H1 (cell line): ENCODE data around the gene RBM10. TPM values are rescaled to one million over a fixed set of nuclear protein-coding genes. Genes with fewer than 3 reads are reported as not detected.
A peak's percentile ranks its signal among the peaks of the same experiment; 100 is the strongest.

Experiments
- CTCF ChIA-PET: fragments of 300-600 bp; sonication (Branson Sonifier 250); formaldehyde crosslinking; loops from one replicate; lab custom pipeline; 2021; ENCODE audit not compliant: partially characterized antibody; lab: Charles Lee
- POLR2A ChIA-PET: fragments of 300-600 bp; sonication (Branson Sonifier 250); formaldehyde crosslinking; loops from one replicate; lab custom pipeline; 2021; ENCODE audit warnings: inconsistent platforms; ENCODE audit not compliant: partially characterized antibody; lab: Charles Lee
- DNase-seq, 2 experiments: peaks; one replicate each; pipeline versions ENCODE4 v3.0.0 to v3.0.0-alpha.2; 2010 to 2022; ENCODE audit warnings: low spot score in 2 of 2, low read depth in 1 of 2, mixed read lengths in 1 of 2
- FAIRE-seq: peaks from 2 replicates; lab custom pipeline; 2011; peaks lifted over from hg19 to GRCh38; lab: Jason Lieb, UNC
- H2AFZ ChIP-seq: 2 replicates; pipeline ENCODE4 v1.8.1; 2012; ENCODE audit warnings: low read length, inconsistent platforms
- H2AK5ac ChIP-seq: 2 replicates; pipeline ENCODE4 v1.6.1; 2013; ENCODE audit warnings: low read depth, low read length
- H2BK120ac ChIP-seq: replicated peaks from 2 replicates; pipeline ENCODE3; 2013; ENCODE audit warnings: low read depth, low read length, inconsistent platforms
- H2BK12ac ChIP-seq: 2 replicates; pipeline ENCODE4 v1.6.1; 2013; ENCODE audit warnings: low read depth, low read length
- H2BK15ac ChIP-seq: 2 replicates; pipeline ENCODE4 v1.6.1; 2013; ENCODE audit warnings: low read length
- H2BK20ac ChIP-seq: 2 replicates; pipeline ENCODE4 v1.6.1; 2013; ENCODE audit warnings: low read length
- H2BK5ac ChIP-seq: 2 replicates; pipeline ENCODE4 v1.6.1; 2013; ENCODE audit warnings: low read depth, low read length
- H3K14ac ChIP-seq: 2 replicates; pipeline ENCODE4 v1.6.1; 2013; ENCODE audit warnings: inconsistent platforms; ENCODE audit not compliant: insufficient read length
- H3K18ac ChIP-seq: 2 replicates; pipeline ENCODE4 v1.6.1; 2013; ENCODE audit warnings: low read length; ENCODE audit errors: extremely low read depth
- H3K23ac ChIP-seq: 2 replicates; pipeline ENCODE4 v1.6.1; 2013; ENCODE audit warnings: inconsistent platforms; ENCODE audit not compliant: insufficient read length
- H3K23me2 ChIP-seq: 2 replicates; pipeline ENCODE4 v1.6.1; 2013; ENCODE audit warnings: low read depth, low read length
- H3K27ac ChIP-seq: 2 replicates; pipeline ENCODE4 v1.6.1; 2011; ENCODE audit warnings: low read depth, low read length, inconsistent platforms
- H3K27me3 ChIP-seq, 4 experiments: replicated peaks in 1 of 4; 1 replicate in 1 of 4; 2 replicates in 3 of 4; pipeline versions ENCODE4 v1.6.1 to v1.8.1; 2011 to 2013; ENCODE audit warnings: low read length in 3 of 4, mild to moderate bottlenecking in 3 of 4, inconsistent platforms in 2 of 4, mixed read lengths in 2 of 4, moderate library complexity in 1 of 4; ENCODE audit not compliant: control insufficient read depth in 3 of 4, insufficient read depth in 3 of 4; ENCODE audit errors: extremely low read depth in 1 of 4
- H3K36me3 ChIP-seq, 4 experiments: 2 replicates each; pipeline versions ENCODE4 v1.6.1 to v1.8.1; 2011 to 2013; ENCODE audit warnings: mild to moderate bottlenecking in 4 of 4, low read length in 3 of 4, moderate library complexity in 2 of 4, control low read depth in 1 of 4, inconsistent platforms in 1 of 4; ENCODE audit not compliant: insufficient read depth in 4 of 4, control insufficient read depth in 2 of 4
- H3K4ac ChIP-seq: replicated peaks from 2 replicates; pipeline ENCODE3; 2013; ENCODE audit warnings: low read length, low read depth, mixed read lengths, inconsistent platforms; ENCODE audit not compliant: insufficient read length
- H3K4me1 ChIP-seq, 4 experiments: replicated peaks in 1 of 4; 1 replicate in 1 of 4; 2 replicates in 3 of 4; pipeline versions ENCODE4 v1.6.1 to v1.8.1; 2011 to 2013; ENCODE audit warnings: low read length in 3 of 4, inconsistent platforms in 2 of 4, mixed read lengths in 1 of 4; ENCODE audit not compliant: insufficient read depth in 4 of 4, control insufficient read depth in 3 of 4
- H3K4me2 ChIP-seq, 2 experiments: 2 replicates each; pipeline versions ENCODE4 v1.6.1 to v1.8.1; 2011 to 2013; ENCODE audit warnings: low read depth in 2 of 2, low read length in 2 of 2, control low read depth in 1 of 2, inconsistent platforms in 1 of 2, mild to moderate bottlenecking in 1 of 2; ENCODE audit not compliant: insufficient read depth in 1 of 2
- H3K4me3 ChIP-seq, 4 experiments: fragments of 200-600, 300-600 bp in 1 of 4; sonication (generic), shearing (Covaris generic), sonication (Bioruptor Twin) in 1 of 4; 2 replicates each; pipeline versions ENCODE4 v1.5.1 to v1.8.1; 2011 to 2016; ENCODE audit warnings: low read length in 4 of 4, low read depth in 3 of 4, control low read depth in 2 of 4, inconsistent platforms in 2 of 4, mild to moderate bottlenecking in 2 of 4, mixed read lengths in 1 of 4, moderate library complexity in 1 of 4; ENCODE audit not compliant: insufficient read depth in 2 of 4; ENCODE audit errors: extremely low read depth in 1 of 4
- H3K56ac ChIP-seq: replicated peaks from 2 replicates; pipeline ENCODE3; 2013; ENCODE audit warnings: low read depth, mild to moderate bottlenecking, mixed read lengths, low read length, inconsistent platforms; ENCODE audit not compliant: insufficient read length
- H3K79me1 ChIP-seq: 2 replicates; pipeline ENCODE4 v1.6.1; 2013; ENCODE audit warnings: low read depth, low read length, control low read depth
- H3K79me2 ChIP-seq, 2 experiments: 2 replicates each; pipeline versions ENCODE4 v1.6.1 to v1.8.1; 2012 to 2013; ENCODE audit warnings: low read length in 2 of 2, mild to moderate bottlenecking in 2 of 2, inconsistent platforms in 1 of 2; ENCODE audit not compliant: insufficient read depth in 2 of 2, control insufficient read depth in 1 of 2
- H3K9ac ChIP-seq, 4 experiments: replicated peaks in 1 of 4; 1 replicate in 1 of 4; 2 replicates in 3 of 4; pipeline versions ENCODE4 v1.6.1 to v1.8.1; 2011 to 2013; ENCODE audit warnings: low read depth in 3 of 4, low read length in 3 of 4, control low read depth in 2 of 4, mild to moderate bottlenecking in 2 of 4, moderate library complexity in 2 of 4, inconsistent platforms in 1 of 4; ENCODE audit errors: extremely low read depth in 1 of 4
- H3K9me3 ChIP-seq, 2 experiments: 2 replicates each; pipeline versions ENCODE4 v1.6.1 to v1.8.1; 2012 to 2013; ENCODE audit warnings: mild to moderate bottlenecking in 2 of 2, moderate library complexity in 2 of 2, control low read depth in 1 of 2, inconsistent platforms in 1 of 2, low read depth in 1 of 2, low read length in 1 of 2, mixed read lengths in 1 of 2; ENCODE audit not compliant: insufficient read depth in 2 of 2
- H4K20me1 ChIP-seq, 2 experiments: replicated peaks in 1 of 2; 2 replicates each; pipeline versions ENCODE3 to v1.8.1; 2011 to 2013; ENCODE audit warnings: inconsistent platforms in 2 of 2, low read length in 2 of 2, mild to moderate bottlenecking in 1 of 2; ENCODE audit not compliant: insufficient read depth in 2 of 2, control insufficient read depth in 1 of 2
- H4K5ac ChIP-seq: 2 replicates; pipeline ENCODE4 v1.6.1; 2013; ENCODE audit warnings: low read length, low read depth, mixed read lengths, inconsistent platforms; ENCODE audit not compliant: insufficient read length
- H4K8ac ChIP-seq: 2 replicates; pipeline ENCODE4 v1.8.0; 2013; ENCODE audit warnings: mild to moderate bottlenecking, moderate library complexity, low read length, inconsistent platforms; ENCODE audit not compliant: insufficient read depth; ENCODE audit errors: extremely low read depth
- H4K91ac ChIP-seq: replicated peaks from 2 replicates; pipeline ENCODE3; 2013; ENCODE audit warnings: low read length, mixed read lengths, inconsistent platforms; ENCODE audit not compliant: insufficient read length
- EGR1 ChIP-seq: IDR thresholded peaks from 2 replicates; pipeline ENCODE4 v1.6.1; 2011; ENCODE audit warnings: low read depth, low read length, borderline replicate concordance
- EP300 ChIP-seq, 2 experiments: IDR thresholded peaks; 1 replicate in 1 of 2; 2 replicates in 1 of 2; pipeline ENCODE4 v1.6.1; 2011 to 2012; ENCODE audit warnings: low read depth in 2 of 2, low read length in 2 of 2, mild to moderate bottlenecking in 2 of 2, borderline replicate concordance in 1 of 2, inconsistent platforms in 1 of 2, moderate library complexity in 1 of 2
- GABPA ChIP-seq: IDR thresholded peaks from 2 replicates; pipeline ENCODE4 v1.6.1; 2011; ENCODE audit warnings: mild to moderate bottlenecking, low read length, moderate library complexity, borderline replicate concordance; ENCODE audit not compliant: insufficient read depth
- POLR2A ChIP-seq, 2 experiments: IDR thresholded peaks; 1 replicate in 1 of 2; 2 replicates in 1 of 2; pipeline ENCODE4 v1.6.1; 2011; ENCODE audit warnings: low read depth in 2 of 2, low read length in 2 of 2, mild to moderate bottlenecking in 2 of 2; ENCODE audit errors: control extremely low read depth in 1 of 2
- POLR2AphosphoS5 ChIP-seq: IDR thresholded peaks from 2 replicates; pipeline ENCODE4 v1.6.1; 2011; ENCODE audit warnings: low read depth, low read length
- RFX5 ChIP-seq: IDR thresholded peaks from 2 replicates; pipeline ENCODE4 v1.6.1; 2011; ENCODE audit warnings: low read depth, low read length, improper control_type of control experiment, borderline replicate concordance
- SIN3A ChIP-seq, 2 experiments: IDR thresholded peaks in 1 of 2; conservative IDR thresholded peaks in 1 of 2; 2 replicates each; pipeline ENCODE4 v1.6.1; 2011 to 2012; ENCODE audit warnings: low read length in 2 of 2, improper control_type of control experiment in 1 of 2, low read depth in 1 of 2, mild to moderate bottlenecking in 1 of 2
- SP2 ChIP-seq: IDR thresholded peaks from 2 replicates; pipeline ENCODE4 v1.6.1; 2012; ENCODE audit warnings: mild to moderate bottlenecking, low read length, inconsistent platforms
- SRF ChIP-seq: IDR thresholded peaks from 2 replicates; pipeline ENCODE4 v1.6.1; 2011; ENCODE audit warnings: mild to moderate bottlenecking, low read depth, low read length, moderate library complexity
- TAF1 ChIP-seq: IDR thresholded peaks from 2 replicates; pipeline ENCODE4 v1.6.1; 2011; ENCODE audit warnings: mild to moderate bottlenecking, low read depth, low read length
- TBP ChIP-seq: IDR thresholded peaks from 2 replicates; pipeline ENCODE4 v1.6.1; 2011; ENCODE audit warnings: low read depth, low read length, improper control_type of control experiment
- ZNF274 ChIP-seq: IDR thresholded peaks from 2 replicates; pipeline ENCODE4 v1.7.0; 2012; ENCODE audit warnings: low read length, borderline replicate concordance; ENCODE audit errors: extremely low read depth
- WGBS, 2 experiments: shearing (Covaris generic) in 1 of 2; methylation state at CpG; one replicate each; pipeline versions ENCODE4 v1.1.6 to v1.1.7; 2013 to 2015; ENCODE audit warnings: low lambda C conversion rate in 2 of 2, mixed read lengths in 2 of 2, inconsistent platforms in 1 of 2, low coverage in 1 of 2, missing lambda C conversion rate in 1 of 2; ENCODE audit not compliant: insufficient replicate concordance in 2 of 2, insufficient coverage in 1 of 2, insufficient read length in 1 of 2; ENCODE audit errors: extremely low coverage in 1 of 2, missing lambda C conversion rate in 1 of 2; 5-methylcytosine and 5-hydroxymethylcytosine counted together
- polyA plus RNA-seq, 7 experiments: library from polyadenylated mRNA; depleted of rRNA in 3 of 7; stranded (reverse) in 5 of 7; unstranded in 2 of 7; fragments of >200 nt in 5 of 7; fragments of 200-250 nt in 2 of 7; gene quantifications; 1 replicate in 5 of 7; 2 replicates in 1 of 7; 4 replicates in 1 of 7; pipeline versions ENCODE4 v1.2.1 to v1.2.3, GENCODE V29; 2011 to 2013; ENCODE audit warnings: missing spikeins in 2 of 7, mixed read lengths in 2 of 7
- total RNA-seq: library from RNA; stranded (reverse); fragmentation: NEBNext Ultra II Directional; extraction: Animal tissue kit (Norgen Biotek cat#: 25700); gene quantifications from 2 replicates; pipeline ENCODE4 v1.2.1, GENCODE V29; 2021

The RBM10 gene
- total and polyA plus RNA-seq, 2 of the 8 experiments (the other 6 are each of a cell fraction or from before 2014, with no cell fraction given), result 35.7 to 64.0 TPM

DNA sequence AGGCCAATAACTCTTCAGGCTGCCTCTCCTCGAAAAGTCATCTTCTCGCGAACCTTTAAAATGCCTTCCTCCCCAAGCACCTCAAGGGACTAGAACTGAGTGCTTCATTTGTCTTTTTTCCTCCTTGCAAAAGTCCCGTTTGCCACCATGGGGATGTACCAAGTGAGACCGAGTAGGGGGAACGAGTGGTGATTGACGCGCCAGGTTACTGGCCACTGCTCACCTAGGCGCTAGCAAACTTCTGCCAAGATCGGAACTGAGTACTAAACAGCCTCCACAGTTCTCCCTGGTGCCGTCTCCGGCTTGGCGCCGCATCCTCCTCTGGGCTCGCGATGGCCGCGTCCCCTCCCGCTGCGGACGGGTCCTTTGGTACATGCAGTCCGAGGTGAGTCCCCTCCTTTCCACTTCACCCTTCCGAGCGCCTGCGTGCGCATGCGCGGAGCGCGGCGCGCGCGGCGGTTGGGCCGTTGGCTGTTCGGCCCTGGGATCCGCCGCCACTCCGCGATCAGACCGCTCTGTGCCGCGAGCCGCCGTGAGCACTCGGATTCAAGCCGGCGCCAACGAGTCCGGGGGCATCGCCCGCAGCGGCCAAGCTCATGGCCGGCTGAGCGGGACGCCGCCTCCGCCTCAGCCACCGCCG lies 73.4 kb downstream of the RBM10 start, which contains the start of gene CDK16:
Gene CDK16 (plus strand): TSS at position 402 of the 640 bp plus-strand sequence. CDS start 4,877 bp downstream, outside the sequence.
- peaks cover 13 to 36% of the 10 kb centered on the region in 2 experiments for H4K20me1 ChIP-seq
- no peak within 1 kb of the TSS for H2BK15ac ChIP-seq
- H3K79me1 ChIP-seq, result peaks cover 2% of the 10 kb centered on the region; the same call in 1 of the 2 replicates
- peak within 1 kb of the TSS; percentile 92 for H2BK12ac ChIP-seq
- peak within 1 kb of the TSS; percentile 97 for H2BK5ac ChIP-seq
- DNase-seq, result peak in 1 of 2 experiments; percentile 72
- H3K23me2 ChIP-seq, result peaks cover 8% of the 10 kb centered on the region; the same call in 1 of the 2 replicates
- H3K27ac ChIP-seq, result peak within 1 kb of the TSS; percentile 100
- peak within 1 kb of the TSS; percentile 90 for H3K56ac ChIP-seq
- no peak within 1 kb of the TSS for H2AK5ac ChIP-seq
- H2AFZ ChIP-seq, result peak within 1 kb of the TSS; percentile 48
- no peak within 1 kb of the TSS for H2BK20ac ChIP-seq
- peak within 1 kb of the TSS; percentile 87 to 88 for H3K4me2 ChIP-seq
- peak within 1 kb of the TSS; percentile 97 for H2BK120ac ChIP-seq
- H3K4me3 ChIP-seq, result peak within 1 kb of the TSS; percentile 88 to 98 (median 94)
- peak within 1 kb of the TSS; percentile 94 to 98 (median 96) for H3K9ac ChIP-seq
- peak within 1 kb of the TSS; percentile 78 for H3K4ac ChIP-seq
- H3K27me3 ChIP-seq, result no peaks in the 10 kb centered on the region
- no peak for FAIRE-seq
- WGBS, 2 experiments, result 0% methylated on average over 10 of the region's 61 CpGs; no CpG with 5 or more reads in 1 of the 2 experiments
- H3K4me1 ChIP-seq, result peaks cover 0 to 8% (median 3%) of the 10 kb centered on the region in 4 experiments; a peak in 6 of 7 replicates
- peak within 1 kb of the TSS; percentile 97 for H4K5ac ChIP-seq
- peak within 1 kb of the TSS; percentile 95; the same call in 1 of the 2 replicates for H4K8ac ChIP-seq
- no peaks in the 10 kb centered on the region for H3K9me3 ChIP-seq
- POLR2A ChIA-PET, result interaction anchor here (0.6 to 6.1 kb wide), 25 partner anchors 9 to 355 kb away, joined by 3 to 63 read pairs (median 4); partner anchors contain the start of genes NDUFB11, RBM10 and USP11
- H3K18ac ChIP-seq, result peak within 1 kb of the TSS; percentile 97
- no peak within 1 kb of the TSS for H3K14ac ChIP-seq
- H3K79me2 ChIP-seq, result peaks cover 21 to 40% of the 10 kb centered on the region in 2 experiments
- H3K36me3 ChIP-seq, result peaks cover 8 to 30% (median 23%) of the 10 kb centered on the region in 4 experiments; a peak in 7 of 8 replicates
- H3K23ac ChIP-seq, result no peak within 1 kb of the TSS
- H4K91ac ChIP-seq, result peak within 1 kb of the TSS; percentile 91
- CTCF ChIA-PET, result interaction anchor here (0.6 to 2.3 kb wide), 6 partner anchors 13 to 272 kb away, joined by 3 to 7 read pairs (median 3); no protein-coding TSS in a partner anchor
- TF ChIP-seq EGR1 (0 out of 2 replicates have a peak, but pooled peaks have one; percentile 9), TAF1 (peak; percentile 60), POLR2AphosphoS5 (peak; percentile 42; the same call in 1 of the 2 replicates), GABPA (no peak), RFX5 (no peak), ZNF274 (no peak), SP2 (no peak), SIN3A (conservative IDR thresholded peaks at IDR 0.05 in 1 of 2, IDR thresholded peaks at IDR 0.05 in 1 of 2; ENCODE audit: low read depth in 1 of 2, low read length in 2 of 2) (no peak), POLR2A (IDR thresholded peaks at IDR 0.05; ENCODE audit: control extremely low read depth in 1 of 2, low read depth in 2 of 2, low read length in 2 of 2) (no peak; a peak in 1 of 3 replicates), SRF (no peak), TBP (peak; percentile 18; the same call in 1 of the 2 replicates), EP300 (IDR thresholded peaks at IDR 0.05; ENCODE audit: borderline replicate concordance in 1 of 2, low read depth in 2 of 2, low read length in 2 of 2) (peak in 1 of 2 experiments; percentile 93; a peak in 2 of 3 replicates)
